ENCODE results near the gene NEB. TPM values are rescaled to one million over a fixed set of nuclear protein-coding genes. Genes with fewer than 3 reads are reported as not detected.

NEB gene
- total and polyA plus RNA-seq, 2 of the 13 experiments (the other 11 are each of a cell fraction or from before 2014, with no cell fraction given): 0.21 to 0.24 TPM

DNA sequence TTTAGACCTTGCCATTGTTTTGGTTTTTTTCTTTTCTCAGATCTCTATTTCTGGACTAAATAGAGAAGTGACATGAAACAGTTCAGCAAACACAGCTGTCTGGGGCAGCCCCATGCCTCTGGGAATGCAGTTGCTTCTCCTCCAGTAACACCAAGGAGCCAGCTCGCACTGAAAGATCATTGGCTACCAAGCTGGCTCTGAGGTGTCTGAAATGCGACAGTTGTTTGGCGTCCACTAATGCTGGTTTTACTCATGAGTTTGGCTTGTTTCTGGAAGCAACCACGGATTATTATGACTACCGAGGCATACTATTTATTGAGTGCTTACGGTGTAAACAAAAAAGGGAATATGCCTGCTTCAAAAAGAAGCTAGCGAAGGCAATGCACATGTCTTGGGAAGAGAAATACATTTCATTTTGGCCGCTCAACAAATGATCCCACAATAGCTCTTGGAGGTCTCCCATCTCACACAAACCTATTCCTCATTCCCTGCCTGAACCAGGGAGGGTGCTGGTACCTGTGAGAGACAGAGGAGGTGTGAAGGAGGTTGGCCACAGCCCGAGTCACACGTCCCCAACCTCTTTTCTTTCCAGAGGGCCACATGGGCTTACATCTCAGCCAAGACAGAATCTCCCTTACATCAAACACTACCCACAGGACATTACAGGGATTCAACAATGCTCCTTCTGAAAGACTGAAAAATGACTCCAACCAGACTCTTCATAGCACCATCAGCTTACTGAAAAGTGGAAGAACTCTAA, 37.5 kb upstream of the NEB start:
- ChIA-PET POLR2A (no interaction called here), CTCF (ENCODE audit: low intra/inter-chr PET ratio, low total read pairs) (no interaction called here)
- no peak for ATAC-seq
- DNase-seq (ENCODE audit: low spot score): no peak
- H3K4me2 ChIP-seq (ENCODE audit: low read depth, low read length): no peak overlapping the region
- no peak overlapping the region for H2AFZ ChIP-seq (ENCODE audit: low read length)
- no peaks in the 10 kb centered on the region for H3K27me3 ChIP-seq (ENCODE audit: control insufficient read depth in 1 of 2, insufficient read depth in 2 of 2, low read length in 2 of 2)
- no peaks in the 10 kb centered on the region for H3K36me3 ChIP-seq (replicated peaks in 1 of 2; ENCODE audit: control insufficient read depth in 1 of 2, insufficient read depth in 2 of 2, low read length in 2 of 2)
- H3K9ac ChIP-seq (ENCODE audit: insufficient read depth, low read depth, low read length): no peak overlapping the region
- H4K20me1 ChIP-seq (ENCODE audit: insufficient read depth, low read length): no peaks in the 10 kb centered on the region
- no peaks in the 10 kb centered on the region for H3K9me3 ChIP-seq (ENCODE audit: low read length)
- H3K27ac ChIP-seq (ENCODE audit: extremely low read length, insufficient read depth, low read length): no peak overlapping the region
- in situ Hi-C loops (cut with HindIII; ENCODE audit: extremely low pct_ligation_motif_present, low pct_unique_long_range_greater_than_20kb) (no loop called here), intact Hi-C loops (cut with micrococcal nuclease; ENCODE audit: unreplicated experiment) (no loop called here)
- TF ChIP-seq, protein P1, sequence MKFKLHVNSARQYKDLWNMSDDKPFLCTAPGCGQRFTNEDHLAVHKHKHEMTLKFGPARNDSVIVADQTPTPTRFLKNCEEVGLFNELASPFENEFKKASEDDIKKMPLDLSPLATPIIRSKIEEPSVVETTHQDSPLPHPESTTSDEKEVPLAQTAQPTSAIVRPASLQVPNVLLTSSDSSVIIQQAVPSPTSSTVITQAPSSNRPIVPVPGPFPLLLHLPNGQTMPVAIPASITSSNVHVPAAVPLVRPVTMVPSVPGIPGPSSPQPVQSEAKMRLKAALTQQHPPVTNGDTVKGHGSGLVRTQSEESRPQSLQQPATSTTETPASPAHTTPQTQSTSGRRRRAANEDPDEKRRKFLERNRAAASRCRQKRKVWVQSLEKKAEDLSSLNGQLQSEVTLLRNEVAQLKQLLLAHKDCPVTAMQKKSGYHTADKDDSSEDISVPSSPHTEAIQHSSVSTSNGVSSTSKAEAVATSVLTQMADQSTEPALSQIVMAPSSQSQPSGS (CRISPR knock-in tag; IDR thresholded peaks at IDR 0.05): no peak
- TF ChIP-seq ZNF879 (CRISPR knock-in tag; IDR thresholded peaks at IDR 0.05): no peak
- no peak for TF ChIP-seq SRSF4 (IDR thresholded peaks at IDR 0.05; ENCODE audit: low read depth, low read length, poor library complexity, severe bottlenecking)
- TF ChIP-seq STAG1 (CRISPR knock-in tag; IDR thresholded peaks at IDR 0.05): no peak
- no peak for TF ChIP-seq TBP (CRISPR knock-in tag; IDR thresholded peaks at IDR 0.05)
- no peak for TF ChIP-seq ATF7 (IDR thresholded peaks at IDR 0.05)
- no peak for TF ChIP-seq ATF7 (CRISPR knock-in tag; IDR thresholded peaks at IDR 0.05)
- TF ChIP-seq ZNF33A (CRISPR knock-in tag; IDR thresholded peaks at IDR 0.05; ENCODE audit: borderline replicate concordance): no peak
- TF ChIP-seq, protein P2, sequence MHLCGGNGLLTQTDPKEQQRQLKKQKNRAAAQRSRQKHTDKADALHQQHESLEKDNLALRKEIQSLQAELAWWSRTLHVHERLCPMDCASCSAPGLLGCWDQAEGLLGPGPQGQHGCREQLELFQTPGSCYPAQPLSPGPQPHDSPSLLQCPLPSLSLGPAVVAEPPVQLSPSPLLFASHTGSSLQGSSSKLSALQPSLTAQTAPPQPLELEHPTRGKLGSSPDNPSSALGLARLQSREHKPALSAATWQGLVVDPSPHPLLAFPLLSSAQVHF (CRISPR knock-in tag; IDR thresholded peaks at IDR 0.05): no peak
- TF ChIP-seq NFKBIZ (CRISPR knock-in tag; IDR thresholded peaks at IDR 0.05): no peak
- H3K4me3 ChIP-seq (replicated peaks in 1 of 3; ENCODE audit: insufficient read depth in 1 of 3, low read depth in 2 of 3, low read length in 3 of 3): no peak overlapping the region
- BruUV-seq (replicated peaks): no TSS peak
- 90% methylated on average over 10 of the region's 10 CpGs for WGBS (ENCODE audit: low lambda C conversion rate)
- H3K79me2 ChIP-seq (ENCODE audit: insufficient read depth, low read length): no peaks in the 10 kb centered on the region
- no peak for FAIRE-seq
- H3K4me1 ChIP-seq (ENCODE audit: insufficient read depth, low read length): no peaks in the 10 kb centered on the region
